Hepatocyte (in vitro differentiated cells): ENCODE results near the gene CREBBP. TPM values are rescaled to one million over a fixed set of nuclear protein-coding genes. Genes with fewer than 3 reads are reported as not detected.

ENCODE experiments used
- DNase-seq: peaks from one replicate; pipeline ENCODE4 v3.0.0-alpha.2; 2016; ENCODE audit warnings: low spot score
- H2AFZ ChIP-seq: fragments of 200-600 bp; sonication (generic); 2 replicates; pipeline ENCODE4 v1.6.0; 2016; ENCODE audit warnings: antibody characterized with exemption, mild to moderate bottlenecking
- H3K27ac ChIP-seq: fragments of 200-600 bp; sonication (generic); 2 replicates; pipeline ENCODE4 v1.5.1; 2016; ENCODE audit warnings: mild to moderate bottlenecking
- H3K27me3 ChIP-seq: fragments of 200-600 bp; sonication (generic); 2 replicates; pipeline ENCODE4 v1.6.1; 2016
- H3K36me3 ChIP-seq: fragments of 200-600 bp; sonication (generic); replicated peaks from 2 replicates; pipeline ENCODE4 v1.5.1; 2016; ENCODE audit warnings: low read depth; ENCODE audit not compliant: insufficient read depth
- H3K4me1 ChIP-seq: fragments of 200-600 bp; sonication (generic); 2 replicates; pipeline ENCODE4 v1.5.1; 2016; ENCODE audit warnings: mild to moderate bottlenecking, moderate library complexity; ENCODE audit not compliant: insufficient read depth
- H3K4me2 ChIP-seq: fragments of 200-600 bp; sonication (generic); 2 replicates; pipeline ENCODE4 v1.6.0; 2016
- H3K4me3 ChIP-seq: fragments of 200-600 bp; sonication (generic); 2 replicates; pipeline ENCODE4 v1.5.1; 2016; ENCODE audit warnings: mild to moderate bottlenecking
- H3K79me2 ChIP-seq: fragments of 200-600 bp; sonication (generic); 2 replicates; pipeline ENCODE4 v1.6.0; 2017; ENCODE audit warnings: mild to moderate bottlenecking
- H3K9me2 ChIP-seq: fragments of 200-600 bp; sonication (generic); replicated peaks from 2 replicates; pipeline ENCODE4 v1.6.0; 2017; ENCODE audit warnings: mild to moderate bottlenecking; ENCODE audit not compliant: insufficient read depth
- H3K9me3 ChIP-seq: fragments of 200-600 bp; sonication (generic); 2 replicates; pipeline ENCODE4 v1.5.1; 2016; ENCODE audit warnings: low read depth, mild to moderate bottlenecking
- H4K20me1 ChIP-seq: fragments of 200-600 bp; sonication (generic); 2 replicates; pipeline ENCODE4 v1.6.0; 2016; ENCODE audit warnings: mild to moderate bottlenecking; ENCODE audit not compliant: insufficient read depth, poor library complexity, severe bottlenecking
- CTCF ChIP-seq: fragments of 200-600 bp; sonication (generic); IDR thresholded peaks from 2 replicates; pipeline ENCODE4 v1.5.1; 2016; ENCODE audit warnings: antibody characterized with exemption, mild to moderate bottlenecking; ENCODE audit not compliant: poor library complexity
- EZH2 ChIP-seq: fragments of 200-600 bp; sonication (generic); IDR thresholded peaks from 2 replicates; pipeline ENCODE4 v1.6.1; 2016; ENCODE audit warnings: antibody characterized with exemption, mild to moderate bottlenecking, borderline replicate concordance
- EZH2phosphoT487 ChIP-seq: fragments of 200-600 bp; sonication (generic); IDR thresholded peaks from one replicate; pipeline ENCODE4 v1.6.1; 2018; ENCODE audit warnings: antibody characterized with exemption, mild to moderate bottlenecking, low read depth, moderate library complexity; ENCODE audit not compliant: unreplicated experiment, severe bottlenecking
- WGBS: methylation state at CpG from one replicate; pipeline ENCODE4 v1.1.6; 2016; ENCODE audit warnings: low lambda C conversion rate; ENCODE audit errors: missing lambda C conversion rate; 5-methylcytosine and 5-hydroxymethylcytosine counted together
- polyA plus RNA-seq: library from polyadenylated mRNA; unstranded; fragments of >200 nt; fragmentation: Nextera tagmentation; extraction: Ambion mirVana; gene quantifications from 2 replicates; pipeline ENCODE4 v1.2.1, GENCODE V29; 2016
- total RNA-seq: library from RNA; depleted of rRNA; stranded (reverse); fragments of >200 nt; gene quantifications from 2 replicates; pipeline ENCODE4 v1.2.3, GENCODE V29; 2014

Gene CREBBP
- total and polyA plus RNA-seq, 2 experiments from 2014 or later: 18.9 to 31.5 TPM

- Histone ChIP-seq H3K4me2 (peak overlapping the region; percentile 85), H3K4me3 (peak overlapping the region; percentile 98), H3K4me1 (peaks cover 41% of the 10 kb centered on the region), H3K27me3 (no peaks in the 10 kb centered on the region), H3K36me3 (no peaks in the 10 kb centered on the region), H3K9me3 (no peaks in the 10 kb centered on the region), H3K9me2 (no peaks in the 10 kb centered on the region), H2AFZ (no peak overlapping the region), H3K27ac (peak overlapping the region; percentile 69), H4K20me1 (peaks cover 55% of the 10 kb centered on the region), H3K79me2 (peaks cover 59% of the 10 kb centered on the region)
- no peak for TF ChIP-seq CTCF
- no peak for TF ChIP-seq EZH2
- WGBS: 2% methylated on average over 32 of the region's 50 CpGs
- DNase-seq: peak; percentile 40
These were observed 1.1 kb downstream of the CREBBP start for GRCh38 chr16:3879258-3879886.

GRCh38 chr16:3878610-3879009 lies 1.9 kb downstream of the CREBBP start:
- peaks cover 66% of the 10 kb centered on the region for H3K79me2 ChIP-seq
- no peak overlapping the region for H3K27ac ChIP-seq
- H3K4me3 ChIP-seq: peak overlapping the region; percentile 98
- DNase-seq: no peak
- no peaks in the 10 kb centered on the region for H3K36me3 ChIP-seq
- no peaks in the 10 kb centered on the region for H3K9me3 ChIP-seq
- 15% methylated on average over 8 of the region's 8 CpGs for WGBS
- peak overlapping the region; percentile 85 for H3K4me2 ChIP-seq
- no peaks in the 10 kb centered on the region for H3K27me3 ChIP-seq
- TF ChIP-seq EZH2: no peak
- TF ChIP-seq EZH2phosphoT487: no peak
- no peak for TF ChIP-seq CTCF
- no peak overlapping the region for H2AFZ ChIP-seq
- peaks cover 47% of the 10 kb centered on the region for H3K4me1 ChIP-seq
- H3K9me2 ChIP-seq: no peaks in the 10 kb centered on the region
- H4K20me1 ChIP-seq: peaks cover 62% of the 10 kb centered on the region

GRCh38 chr16:3876695-3877094 lies 3.8 kb downstream of the CREBBP start:
- no peak overlapping the region for H3K4me3 ChIP-seq
- H3K4me1 ChIP-seq: peaks cover 66% of the 10 kb centered on the region
- no peaks in the 10 kb centered on the region for H3K9me3 ChIP-seq
- WGBS: 63% methylated on average over 6 of the region's 6 CpGs
- peak overlapping the region; percentile 85 for H3K4me2 ChIP-seq
- no peaks in the 10 kb centered on the region for H3K9me2 ChIP-seq
- no peak for DNase-seq
- H2AFZ ChIP-seq: no peak overlapping the region
- peaks cover 86% of the 10 kb centered on the region for H3K79me2 ChIP-seq
- no peaks in the 10 kb centered on the region for H3K36me3 ChIP-seq
- TF ChIP-seq EZH2phosphoT487: no peak
- TF ChIP-seq EZH2: no peak
- TF ChIP-seq CTCF: no peak
- H3K27ac ChIP-seq: no peak overlapping the region
- peaks cover 81% of the 10 kb centered on the region for H4K20me1 ChIP-seq
- no peaks in the 10 kb centered on the region for H3K27me3 ChIP-seq

GRCh38 chr16:3876160-3876559 lies 4.4 kb downstream of the CREBBP start:
- no peak overlapping the region for H3K4me3 ChIP-seq
- DNase-seq: no peak
- TF ChIP-seq EZH2 (no peak), CTCF (no peak), EZH2phosphoT487 (no peak)
- H3K27ac ChIP-seq: no peak overlapping the region
- H3K9me2 ChIP-seq: no peaks in the 10 kb centered on the region
- H3K4me1 ChIP-seq: peaks cover 68% of the 10 kb centered on the region
- no peak overlapping the region for H2AFZ ChIP-seq
- no peak overlapping the region for H3K4me2 ChIP-seq
- H3K27me3 ChIP-seq: no peaks in the 10 kb centered on the region
- peaks cover 89% of the 10 kb centered on the region for H3K79me2 ChIP-seq
- H3K9me3 ChIP-seq: no peaks in the 10 kb centered on the region
- H3K36me3 ChIP-seq: no peaks in the 10 kb centered on the region
- H4K20me1 ChIP-seq: peaks cover 87% of the 10 kb centered on the region
